Ovary (tissue), 9 donors: Measurements from ENCODE around the gene ADCY5. TPM values are rescaled to one million over a fixed set of nuclear protein-coding genes. Genes with fewer than 3 reads are reported as not detected.
A peak's percentile ranks its signal among the peaks of the same experiment; 100 is the strongest.

Experiments
- DNase-seq, 5 donors: peaks; one replicate each; pipeline ENCODE4 v3.0.0-alpha.2; 2019 to 2020
- H3K27ac ChIP-seq, 2 donors: fragments of 200-600 bp; one replicate each; pipeline versions ENCODE4 v1.5.1 to v1.8.0; 2019 to 2022
- H3K27me3 ChIP-seq: fragments of 200-600 bp; one replicate; pipeline ENCODE4 v1.8.0; 2022
- H3K36me3 ChIP-seq: fragments of 200-600 bp; sonication (generic); one replicate; pipeline ENCODE4 v1.5.1; 2019
- H3K4me1 ChIP-seq: one replicate; pipeline ENCODE4 v1.8.1; 2013; ENCODE audit warnings: mild to moderate bottlenecking, moderate library complexity; ENCODE audit not compliant: insufficient read depth
- H3K4me3 ChIP-seq: fragments of 200-600 bp; sonication (generic); one replicate; pipeline ENCODE4 v1.5.1; 2017
- H3K9me3 ChIP-seq, 2 donors: fragments of 200-600 bp in 1 of 2; sonication (generic) in 1 of 2; one replicate each; pipeline versions ENCODE4 v1.5.1 to v1.8.1; 2013 to 2019; ENCODE audit warnings: mild to moderate bottlenecking in 1 of 2, moderate library complexity in 1 of 2
- EP300 ChIP-seq: sonication (generic); formaldehyde crosslinking; IDR thresholded peaks from one replicate; pipeline ENCODE4 v1.6.1; 2017; ENCODE audit warnings: antibody characterized with exemption
- POLR2A ChIP-seq: fragments of 450-650 bp; IDR thresholded peaks from one replicate; pipeline ENCODE4 v1.6.1; 2017; ENCODE audit warnings: antibody characterized with exemption, mild to moderate bottlenecking, moderate library complexity
- WGBS, 3 donors: extraction: QIAGEN DNeasy Blood & Tissue Kit in 1 of 3; methylation state at CpG; one replicate each; pipeline versions ENCODE4 v1.1.5 to v1.1.7; 2013 to 2017; 5-methylcytosine and 5-hydroxymethylcytosine counted together
- intact Hi-C, 4 donors: fragments of 100-400 bp; cut with DNase I; formaldehyde crosslinking; loops; one replicate each; pipeline versions ENCODE4 v1.11.0 to v1.15.1; 2022 to 2023
- polyA plus RNA-seq, 2 donors: library from polyadenylated mRNA; stranded (reverse); fragments of 200-250 nt in 1 of 2; fragments of 350-450 nt in 1 of 2; fragmentation: Illumina TruSeq in 1 of 2; extraction: RNeasy Lipid Tissue Mini Kit (QIAGEN cat#74804) in 1 of 2; gene quantifications; one replicate each; pipeline ENCODE4 v1.2.3, GENCODE V29; 2013 to 2014
- total RNA-seq, 7 donors: library from RNA; depleted of rRNA in 2 of 7; stranded (reverse); fragments of >200 nt in 2 of 7; fragmentation: NEBNext Ultra II Directional in 3 of 7; extraction: Animal tissue kit (Norgen Biotek cat#: 25700) in 3 of 7; gene quantifications; one replicate each; pipeline versions ENCODE4 v1.1.0 to v1.2.4, GENCODE V29; 2016 to 2023
- TF ChIP-seq, protein P1 (sequence below), 3 donors: fragments of 450-650 bp in 2 of 3; fragments of 200-600 bp in 1 of 3; IDR thresholded peaks; one replicate each; pipeline versions ENCODE4 v1.5.1 to v1.8.0; 2016 to 2022; ENCODE audit warnings: antibody characterized with exemption in 3 of 3, mild to moderate bottlenecking in 1 of 3
- donor health status: DM: no; HTN: no; CAD: no; lungs with moderate emphysema.
- donor health status: DM: no; HTN: no; CAD: no.
- donor health status: Bipolar disorder and iron deficiency.
- donor health status: DM: yes; HTN: yes; CAD: no.
- donor health status: DM: no; HTN: no; CAD: no.
- donor health status: DM: yes; HTN: yes; CAD: no.

The ADCY5 gene
- total and polyA plus RNA-seq, 9 donors = 5.3 to 36.2 (median 20.3) TPM

DNA sequence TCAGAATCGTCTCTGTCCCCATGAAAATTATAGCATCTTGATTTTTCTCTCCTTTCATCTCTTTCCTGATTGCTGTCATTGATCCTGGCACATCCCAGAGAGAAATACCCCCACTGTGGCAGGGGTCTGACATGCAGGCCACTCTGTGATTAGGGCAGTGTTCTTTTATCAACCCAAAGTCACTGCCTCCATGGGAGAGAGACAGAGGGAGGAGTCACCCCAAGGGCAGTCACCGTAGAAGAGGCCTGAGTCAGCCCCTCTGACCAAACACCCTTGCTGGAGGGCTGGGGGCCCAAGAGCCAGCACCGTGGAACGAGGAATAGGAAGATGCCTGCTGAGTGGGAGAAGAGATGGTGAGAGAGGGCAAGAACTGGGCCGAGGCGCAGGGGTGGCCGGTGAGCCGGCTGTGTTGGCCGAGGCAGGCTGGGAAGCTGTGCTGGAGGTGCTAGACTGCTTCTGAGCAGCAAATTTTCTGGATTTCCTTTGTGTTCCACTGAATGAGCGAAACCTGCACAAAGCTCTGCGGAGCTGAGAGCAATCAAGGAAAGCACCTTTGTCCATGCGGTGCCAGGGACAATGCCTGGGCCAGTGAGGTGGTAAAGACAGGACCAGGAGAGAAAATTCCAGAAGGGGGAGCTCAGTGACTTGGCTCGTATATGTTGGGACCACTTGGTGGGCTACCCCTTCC lies 103.8 kb downstream of the ADCY5 start:
- TF ChIP-seq EP300 (no peak), POLR2A (no peak)
- TF ChIP-seq, protein P1, sequence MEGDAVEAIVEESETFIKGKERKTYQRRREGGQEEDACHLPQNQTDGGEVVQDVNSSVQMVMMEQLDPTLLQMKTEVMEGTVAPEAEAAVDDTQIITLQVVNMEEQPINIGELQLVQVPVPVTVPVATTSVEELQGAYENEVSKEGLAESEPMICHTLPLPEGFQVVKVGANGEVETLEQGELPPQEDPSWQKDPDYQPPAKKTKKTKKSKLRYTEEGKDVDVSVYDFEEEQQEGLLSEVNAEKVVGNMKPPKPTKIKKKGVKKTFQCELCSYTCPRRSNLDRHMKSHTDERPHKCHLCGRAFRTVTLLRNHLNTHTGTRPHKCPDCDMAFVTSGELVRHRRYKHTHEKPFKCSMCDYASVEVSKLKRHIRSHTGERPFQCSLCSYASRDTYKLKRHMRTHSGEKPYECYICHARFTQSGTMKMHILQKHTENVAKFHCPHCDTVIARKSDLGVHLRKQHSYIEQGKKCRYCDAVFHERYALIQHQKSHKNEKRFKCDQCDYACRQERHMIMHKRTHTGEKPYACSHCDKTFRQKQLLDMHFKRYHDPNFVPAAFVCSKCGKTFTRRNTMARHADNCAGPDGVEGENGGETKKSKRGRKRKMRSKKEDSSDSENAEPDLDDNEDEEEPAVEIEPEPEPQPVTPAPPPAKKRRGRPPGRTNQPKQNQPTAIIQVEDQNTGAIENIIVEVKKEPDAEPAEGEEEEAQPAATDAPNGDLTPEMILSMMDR (IDR thresholded peaks at IDR 0.05) = no peak
- no peaks in the 10 kb centered on the region for H3K27me3 ChIP-seq
- H3K27ac ChIP-seq = no peak overlapping the region
- DNase-seq = peak in 2 of 5 donors; percentile 14 to 26
- H3K9me3 ChIP-seq = no peaks in the 10 kb centered on the region
- intact Hi-C loops = no loop called here
- H3K4me3 ChIP-seq = no peak overlapping the region
- H3K4me1 ChIP-seq = peaks cover 15% of the 10 kb centered on the region
- no peaks in the 10 kb centered on the region for H3K36me3 ChIP-seq
- 85 to 89% (median 86%) methylated on average over 13 of the region's 13 CpGs for WGBS, 3 donors

DNA sequence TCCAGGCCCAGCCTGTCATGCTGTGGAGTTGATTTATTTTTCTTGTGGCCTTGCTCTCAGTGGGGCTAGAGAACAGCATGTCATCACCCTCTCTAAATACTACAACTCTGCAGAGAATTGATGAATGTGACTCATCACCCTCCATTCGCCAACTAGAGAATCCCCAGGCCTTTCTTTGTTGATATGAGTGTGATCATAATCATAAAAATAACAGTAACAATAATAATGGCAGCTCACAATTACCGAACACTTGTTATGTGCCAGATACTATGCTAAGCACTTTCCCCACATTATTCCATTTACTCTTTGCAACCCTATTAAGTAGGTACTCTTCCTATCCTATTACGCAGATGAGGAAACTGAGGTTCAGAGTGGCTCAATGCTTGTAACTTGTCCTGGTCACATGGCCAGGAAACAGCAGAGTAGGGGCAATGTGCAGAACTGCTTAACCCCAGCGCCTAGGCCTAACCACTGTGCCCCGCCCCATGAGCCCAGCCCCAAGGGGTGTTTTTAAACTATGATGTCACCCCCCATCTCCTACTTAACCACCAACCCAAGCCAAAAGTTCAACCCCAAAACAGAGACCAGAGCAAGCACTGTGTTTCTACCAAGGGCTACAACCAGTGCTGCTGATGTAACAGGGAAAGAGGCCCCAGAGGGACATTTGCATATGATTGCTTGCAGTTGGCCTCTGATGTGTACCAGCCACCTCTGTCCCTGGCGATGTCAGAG lies 104.5 kb downstream of the ADCY5 start:
- 78 to 80% (median 80%) methylated on average over 6 of the region's 6 CpGs for WGBS, 3 donors
- H3K36me3 ChIP-seq = no peaks in the 10 kb centered on the region
- H3K4me1 ChIP-seq = peaks cover 16% of the 10 kb centered on the region
- no peaks in the 10 kb centered on the region for H3K9me3 ChIP-seq
- H3K4me3 ChIP-seq = no peak overlapping the region
- DNase-seq = peak in 2 of 5 donors; percentile 10 to 15
- intact Hi-C loops = no loop called here
- no peaks in the 10 kb centered on the region for H3K27me3 ChIP-seq
- H3K27ac ChIP-seq = no peak overlapping the region
- TF ChIP-seq POLR2A (no peak), EP300 (no peak)
- TF ChIP-seq, protein P1 (IDR thresholded peaks at IDR 0.05) = no peak

DNA sequence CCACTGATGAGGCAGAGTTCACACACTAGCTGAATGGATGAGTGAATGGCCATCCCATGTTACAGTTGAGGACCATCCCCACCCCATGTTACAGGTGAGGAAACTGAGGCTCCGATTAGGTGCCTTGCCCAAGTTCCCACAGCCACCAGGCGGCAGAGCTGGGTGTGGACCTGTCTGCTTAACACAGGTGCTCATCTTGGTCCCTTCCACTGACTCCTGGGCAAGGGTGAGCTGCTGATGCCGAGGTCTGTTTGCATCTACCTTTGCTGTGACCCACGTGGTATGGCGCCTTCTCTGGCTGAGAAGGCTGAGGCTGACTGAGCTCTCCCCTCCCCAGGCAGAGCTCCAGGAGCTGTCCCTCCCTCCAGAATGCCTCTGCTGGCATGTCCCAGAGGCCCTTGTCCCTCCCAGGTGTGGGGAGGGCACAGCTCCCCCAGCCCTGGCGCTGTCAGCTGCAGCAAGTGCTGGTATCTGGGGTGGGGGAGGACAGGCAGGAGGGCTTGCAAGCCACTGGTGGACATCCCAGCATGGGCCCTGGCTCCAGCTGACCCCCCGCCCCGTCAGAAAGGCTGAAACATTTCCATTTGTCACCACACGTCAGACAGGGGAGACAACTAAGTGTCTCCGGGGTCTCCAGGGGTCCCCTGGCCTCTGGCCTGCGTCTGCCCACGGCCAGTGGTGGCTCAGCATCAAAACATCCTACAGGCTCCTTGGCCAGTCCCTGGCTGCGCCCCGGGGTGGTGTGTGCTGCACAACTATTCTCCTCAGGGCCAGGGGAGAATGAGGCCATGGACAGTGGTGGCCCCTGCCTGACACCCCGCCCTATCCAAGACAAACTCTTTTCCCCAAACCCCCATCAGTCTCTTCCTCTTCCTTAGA lies 105.4 kb downstream of the ADCY5 start:
- DNase-seq = peak in 2 of 5 donors; percentile 30 to 36
- H3K36me3 ChIP-seq = no peaks in the 10 kb centered on the region
- peaks cover 16% of the 10 kb centered on the region for H3K4me1 ChIP-seq
- TF ChIP-seq, protein P1 (IDR thresholded peaks at IDR 0.05) = no peak
- intact Hi-C loops = no loop called here
- H3K27me3 ChIP-seq = no peaks in the 10 kb centered on the region
- no peak overlapping the region for H3K27ac ChIP-seq
- H3K4me3 ChIP-seq = no peak overlapping the region
- no peaks in the 10 kb centered on the region for H3K9me3 ChIP-seq
- 70 to 77% (median 71%) methylated on average over 15 of the region's 15 CpGs for WGBS, 3 donors

DNA sequence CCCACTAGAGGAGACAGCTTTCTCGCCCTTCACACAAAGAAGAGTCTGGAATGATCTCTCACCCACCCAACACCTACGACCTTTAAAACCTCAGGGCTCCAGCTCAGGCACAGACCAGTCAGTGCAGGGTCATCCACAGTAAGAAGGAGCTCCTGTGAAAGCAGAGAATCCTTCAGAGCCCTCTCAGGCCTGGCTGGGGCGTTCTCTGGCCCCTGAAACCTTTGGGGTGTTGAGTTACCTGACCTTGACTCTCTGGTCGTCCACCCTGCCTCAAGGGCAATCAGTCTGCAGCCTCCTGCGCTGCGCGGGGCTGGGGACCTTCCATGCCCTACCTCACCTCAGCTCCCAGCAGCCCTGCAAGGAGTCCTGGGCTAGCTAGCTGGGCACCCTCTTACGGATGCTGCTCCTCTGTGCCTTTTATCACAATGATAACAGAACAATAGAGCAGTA lies 106.2 kb downstream of the ADCY5 start:
- Histone ChIP-seq H3K4me3 (no peak overlapping the region), H3K27me3 (no peaks in the 10 kb centered on the region), H3K4me1 (peaks cover 13% of the 10 kb centered on the region), H3K9me3 (no peaks in the 10 kb centered on the region), H3K36me3 (no peaks in the 10 kb centered on the region), H3K27ac (no peak overlapping the region)
- no peak for TF ChIP-seq EP300
- TF ChIP-seq, protein P1 (IDR thresholded peaks at IDR 0.05) = no peak
- no peak for TF ChIP-seq POLR2A
- WGBS, 3 donors = 74 to 87% (median 85%) methylated on average over 8 of the region's 8 CpGs
- DNase-seq = peak in 3 of 5 donors; percentile 12 to 28 (median 17)
- intact Hi-C loops = no loop called here
